ENCODE data around the gene KLHL10.

Gene KLHL10

GRCh38 chr17:41837761-41838538, at the start of gene KLHL10:
KLHL10 (plus strand) TSS chr17:41837825; CDS start chr17:41837933, 108 bp downstream.
- DNase-seq: no peak

DNA sequence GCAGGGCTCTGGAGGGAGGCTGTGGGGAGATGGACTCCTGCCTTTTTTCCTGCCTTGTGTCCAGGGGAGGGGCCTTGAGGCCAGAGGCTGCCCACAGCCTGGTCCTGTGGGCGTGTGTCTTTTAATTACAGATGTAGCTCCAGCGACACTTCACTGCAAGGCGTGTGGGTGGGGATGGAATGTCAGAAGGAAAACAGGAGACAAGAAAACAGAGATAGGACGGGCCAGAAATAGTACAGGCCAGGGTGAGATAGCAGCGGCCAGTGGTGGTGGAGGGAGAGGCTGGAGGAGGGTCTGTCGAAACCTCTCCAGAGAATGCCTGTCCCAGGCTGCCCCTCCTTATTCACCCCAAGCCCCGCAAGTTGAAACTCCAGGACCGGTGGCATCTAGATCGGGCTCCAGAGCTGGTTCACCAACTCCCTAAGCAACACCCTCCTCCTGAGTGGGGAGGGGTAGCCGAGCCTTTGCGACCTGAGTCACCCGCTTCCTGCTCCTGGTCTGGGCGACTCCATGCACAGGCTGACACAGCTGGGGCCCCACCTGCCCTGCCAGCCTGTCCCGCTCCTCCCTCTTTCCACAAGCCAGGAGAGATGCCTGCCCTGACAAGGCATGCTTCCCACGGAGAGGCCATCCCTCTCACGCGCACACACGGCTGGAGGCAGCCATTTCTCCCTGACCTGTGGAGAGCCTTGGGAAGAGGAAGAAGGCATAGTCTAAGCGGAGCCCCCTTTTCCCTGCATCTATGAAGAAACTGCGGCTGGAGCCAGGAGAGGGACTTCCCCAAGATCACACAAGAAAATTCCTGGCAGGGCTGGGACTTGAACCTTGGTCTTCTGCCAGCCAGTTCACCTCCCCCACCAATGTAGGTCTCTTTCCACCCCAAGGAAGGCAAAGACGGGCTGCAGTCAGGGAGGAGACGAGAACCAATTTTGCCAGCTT, 44.5 kb upstream of the KLHL10 start:
- no peak for DNase-seq

GRCh38 chr17:41793784-41794539, 43.7 kb upstream of the KLHL10 start:
- no peak for DNase-seq

DNA sequence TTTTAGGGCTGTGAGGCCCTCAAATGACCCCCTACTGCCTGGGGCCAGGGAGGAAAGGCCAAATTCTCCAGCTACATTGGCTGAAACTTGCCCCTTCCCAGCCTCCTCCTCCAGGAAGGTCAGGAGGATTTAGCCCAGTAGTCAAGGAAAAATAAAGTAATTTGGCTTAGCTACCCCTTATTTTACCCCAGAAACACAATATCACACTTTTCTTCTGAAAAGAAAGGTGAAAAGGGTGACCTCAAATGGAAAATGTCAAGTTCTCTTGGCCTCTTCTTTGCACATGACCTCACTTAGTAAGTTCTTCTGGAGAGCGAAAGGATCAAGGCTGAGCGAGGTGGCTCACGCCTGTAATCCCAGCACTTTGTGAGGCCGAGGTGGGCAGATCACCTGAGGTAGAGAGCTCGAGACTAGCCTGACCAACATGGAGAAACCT, 43.1 kb upstream of the KLHL10 start:
- DNase-seq: no peak

DNA sequence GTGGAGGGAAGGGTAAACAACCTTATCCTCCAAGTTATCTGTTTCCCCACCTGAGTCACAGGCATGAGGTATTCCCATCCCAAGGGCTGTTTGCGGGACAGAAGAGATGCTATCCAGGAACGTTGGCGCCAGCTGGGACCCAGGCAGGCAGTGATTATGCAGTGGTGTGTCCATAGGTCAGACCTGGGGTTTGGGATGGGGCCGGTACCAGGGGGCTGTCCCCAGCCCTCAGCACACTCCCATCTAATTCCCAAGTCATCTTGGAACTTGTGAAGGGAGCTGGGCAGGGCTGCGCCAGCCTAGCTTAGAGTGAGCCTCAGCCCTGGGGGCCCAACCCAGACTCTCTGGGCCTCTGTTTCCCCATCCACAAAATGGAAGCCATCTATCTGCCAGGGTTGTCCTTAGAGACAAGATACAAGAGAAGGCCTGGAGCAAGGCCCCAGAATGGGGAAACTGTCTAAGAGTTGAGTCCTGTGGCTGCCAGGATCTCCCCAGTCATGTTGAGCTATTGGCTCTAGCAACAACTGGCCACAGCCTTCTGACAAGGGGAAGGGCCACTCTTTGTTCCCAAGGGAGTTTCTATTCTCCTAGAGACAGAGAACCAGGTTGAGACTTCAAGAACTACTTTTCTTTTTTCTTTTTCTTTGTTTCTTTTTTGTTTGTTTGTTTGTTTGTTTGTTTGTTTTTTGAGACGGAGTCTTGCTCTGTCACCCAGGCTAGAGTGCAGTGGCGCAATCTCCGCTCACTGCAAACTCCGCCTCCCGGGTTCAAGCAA, 41.3 kb upstream of the KLHL10 start:
- no peak for DNase-seq

- no peak for DNase-seq
Observed at GRCh38 chr17:41797377-41797776, 40.2 kb upstream of the KLHL10 start.

DNA sequence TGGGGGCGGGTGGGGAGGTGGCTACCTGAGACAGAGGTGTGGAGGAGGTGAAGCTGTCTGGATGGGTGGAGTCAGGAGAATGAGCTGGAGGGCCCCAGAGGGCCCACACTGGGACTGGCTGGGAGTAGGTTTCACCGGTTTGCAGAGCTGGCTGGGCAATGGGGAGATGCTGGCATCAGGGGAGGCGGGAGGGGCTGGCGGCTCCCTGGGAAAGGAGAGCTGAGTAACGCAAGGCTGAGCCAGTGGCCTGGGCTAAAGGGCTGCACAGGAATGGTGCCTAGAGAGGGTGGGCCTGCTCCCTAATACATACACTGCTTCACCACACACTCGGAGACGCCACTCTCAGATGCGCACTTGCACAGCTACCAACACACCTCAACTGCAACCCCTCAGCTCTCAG, 38.3 kb upstream of the KLHL10 start:
- no peak for DNase-seq

- no peak for DNase-seq
Observed at GRCh38 chr17:41800601-41801373, 36.8 kb upstream of the KLHL10 start.

DNA sequence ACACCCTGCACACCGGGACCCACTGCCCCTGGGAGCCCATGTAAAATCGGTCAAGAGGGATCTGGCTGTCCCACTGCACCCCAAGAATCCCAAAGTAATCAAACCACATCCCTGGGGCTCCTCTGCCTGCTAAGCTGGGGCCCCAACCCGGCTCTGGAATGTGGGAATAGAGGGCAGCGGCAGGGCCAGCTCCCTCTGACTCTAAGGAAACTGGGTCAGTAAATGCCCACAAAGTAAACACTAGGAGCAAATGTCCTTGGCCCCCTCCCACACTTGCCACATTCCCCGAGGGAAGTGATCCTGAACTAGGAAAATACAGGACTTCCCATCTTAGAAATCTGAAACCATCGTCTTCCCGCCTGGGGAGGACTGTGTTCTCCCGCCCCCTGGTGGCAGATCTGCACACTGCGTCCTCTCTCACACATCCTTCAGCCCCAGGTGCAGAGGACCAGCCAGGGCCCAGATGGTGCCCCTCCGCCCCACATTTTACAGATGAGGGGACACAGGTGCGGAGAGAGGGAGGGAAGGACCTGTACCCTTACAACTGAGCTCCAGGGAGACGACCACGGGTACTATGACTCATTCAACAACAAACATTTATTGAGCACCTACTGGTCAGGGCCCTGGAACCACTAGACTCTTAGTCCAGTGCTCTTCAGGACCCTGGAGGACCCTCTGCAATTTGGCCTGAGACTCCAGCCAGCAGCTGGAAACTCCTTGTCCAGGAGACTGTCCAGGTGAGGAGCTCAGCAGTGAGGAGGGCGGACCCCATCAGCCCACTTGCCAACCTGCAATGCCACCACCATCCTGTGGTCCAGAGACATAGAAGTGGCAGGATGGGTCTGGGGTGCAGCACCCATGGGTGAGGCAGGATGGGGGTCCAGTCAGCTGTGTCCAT, 36.0 kb upstream of the KLHL10 start:
- peak; percentile 64 for DNase-seq

GRCh38 chr17:41803049-41804020, 34.3 kb upstream of the KLHL10 start:
- DNase-seq: no peak

DNA sequence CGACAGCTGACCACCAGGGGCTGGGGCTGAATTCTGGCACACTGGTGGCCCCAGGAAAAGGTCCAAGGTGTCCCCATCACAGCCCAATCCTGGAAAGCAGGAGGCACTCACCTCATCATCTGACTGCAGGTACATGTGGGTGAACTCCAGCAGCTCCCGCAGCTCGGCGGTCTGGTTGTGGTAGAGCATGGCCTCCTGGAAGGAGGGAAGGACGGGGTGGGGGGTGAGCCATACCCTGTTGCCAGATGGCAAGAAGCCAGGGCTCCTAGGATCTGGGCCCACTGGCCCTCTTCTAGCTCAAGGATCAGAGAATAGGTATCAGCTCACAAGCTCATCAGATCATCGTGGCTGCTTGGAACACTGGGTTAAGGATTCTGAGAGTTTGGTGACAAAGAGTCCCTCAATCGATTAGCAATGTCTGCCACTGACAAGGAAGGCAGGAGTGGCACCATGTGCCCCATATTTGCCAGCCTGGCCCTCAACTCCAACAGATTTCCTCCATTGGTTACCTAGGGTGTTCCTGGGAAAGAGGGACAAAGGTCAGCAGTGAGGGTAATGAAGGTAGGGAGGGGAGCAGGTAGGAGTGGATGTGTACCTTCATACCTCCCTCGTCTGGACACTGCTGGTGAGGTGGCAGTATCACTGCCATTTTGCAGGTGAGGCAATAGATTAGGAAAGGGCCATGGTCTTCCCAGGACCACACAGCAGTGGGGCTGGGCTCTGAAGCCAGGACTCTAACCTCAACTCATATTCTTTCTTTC, 30.8 kb upstream of the KLHL10 start:
- DNase-seq: no peak

- no peak for DNase-seq
Observed at GRCh38 chr17:41810659-41811548, 26.7 kb upstream of the KLHL10 start.

GRCh38 chr17:41811549-41812380, 25.9 kb upstream of the KLHL10 start, which contains the start of gene P3H4:
P3H4 (minus strand) TSS chr17:41811949; CDS start chr17:41811915, 34 bp downstream.
- DNase-seq: peak; percentile 76

DNA sequence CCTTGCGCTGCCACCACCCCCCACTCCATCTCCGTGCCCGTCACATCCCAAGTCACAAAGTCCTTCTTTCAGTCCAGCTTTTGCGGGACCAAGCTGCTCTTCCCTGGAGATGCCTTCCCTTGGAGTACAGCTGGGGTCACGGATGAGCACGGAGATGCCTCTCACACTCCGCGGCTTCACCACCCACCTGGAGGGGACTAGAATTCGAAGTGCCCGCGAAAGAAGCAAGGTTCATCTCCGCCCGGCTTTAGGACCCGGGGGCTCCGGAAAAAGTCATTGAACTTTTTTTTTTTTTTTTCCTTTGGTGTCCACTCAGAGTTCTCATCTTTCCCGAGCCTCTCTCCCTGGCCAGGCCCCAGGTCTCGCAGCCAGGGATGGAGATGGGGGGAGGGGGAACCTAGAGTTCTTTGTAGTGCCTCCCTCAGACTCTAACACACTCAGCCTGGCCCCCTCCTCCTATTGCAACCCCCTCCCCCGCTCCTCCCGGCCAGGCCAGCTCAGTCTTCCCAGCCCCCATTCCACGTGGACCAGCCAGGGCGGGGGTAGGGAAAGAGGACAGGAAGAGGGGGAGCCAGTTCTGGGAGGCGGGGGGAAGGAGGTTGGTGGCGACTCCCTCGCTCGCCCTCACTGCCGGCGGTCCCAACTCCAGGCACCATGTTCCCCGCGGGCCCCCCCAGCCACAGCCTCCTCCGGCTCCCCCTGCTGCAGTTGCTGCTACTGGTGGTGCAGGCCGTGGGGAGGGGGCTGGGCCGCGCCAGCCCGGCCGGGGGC, 25.1 kb upstream of the KLHL10 start, which contains the start of gene FKBP10:
Gene FKBP10 (plus strand): TSS at position 624 of the 771 bp plus-strand sequence. CDS start 31 bp downstream, at position 655.
- peak; percentile 72 for DNase-seq

GRCh38 chr17:41813152-41813680, 24.4 kb upstream of the KLHL10 start:
- DNase-seq: no peak
